Measurements from ENCODE around the gene INO80E.
"Not testable (repeated sequence)": the region's sequence is repeated elsewhere in the genome, so short reads cannot be mapped to it uniquely, and the experiment has no call there.

Gene INO80E

GRCh38 chr16:30032083-30032819, 36.2 kb downstream of the INO80E start:
- DNase-seq (ENCODE audit: low read depth), result peak; percentile 54

DNA sequence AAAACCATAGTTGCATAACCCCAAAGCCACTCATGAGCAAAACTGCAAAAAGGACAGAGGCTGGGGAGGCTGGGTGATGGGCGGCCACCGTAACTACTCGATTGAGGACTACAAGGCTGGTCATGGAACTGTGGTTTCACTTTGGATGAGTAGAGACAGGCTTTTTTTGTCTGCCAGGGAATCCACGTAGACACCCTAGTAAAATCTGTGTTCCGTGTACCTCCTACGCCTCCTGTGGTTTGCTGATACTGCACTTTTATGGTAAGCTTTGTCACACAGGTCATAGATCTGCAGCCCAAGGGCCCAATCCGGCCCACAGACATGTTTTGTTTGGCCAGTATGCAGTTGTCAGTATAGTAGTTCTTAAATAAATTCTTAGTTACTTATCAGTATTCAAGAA, 37.2 kb downstream of the INO80E start:
- no peak for DNase-seq (ENCODE audit: low read depth)

GRCh38 chr16:30040221-30040620, 44.2 kb downstream of the INO80E start:
- DNase-seq (ENCODE audit: low read depth), result no peak

DNA sequence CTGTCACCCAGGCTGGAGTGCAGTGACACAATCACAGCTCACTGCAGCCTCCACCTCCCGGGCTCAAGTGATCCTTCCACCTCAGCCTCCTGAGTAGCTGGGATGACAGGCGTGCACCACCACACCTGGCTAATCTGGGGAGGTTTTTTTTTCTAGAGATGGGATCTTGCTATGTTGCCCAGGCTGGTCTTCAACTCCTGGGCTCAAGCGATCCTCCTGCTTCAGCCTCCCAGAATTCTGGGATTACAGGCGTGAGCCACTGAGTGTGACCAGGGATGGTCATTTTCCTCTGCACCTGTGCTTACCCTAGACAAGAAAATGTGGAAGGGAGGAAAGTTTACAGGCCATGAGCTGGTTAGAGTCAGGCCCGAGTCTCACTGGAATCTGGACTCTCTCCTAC, 44.6 kb downstream of the INO80E start:
- DNase-seq (ENCODE audit: low read depth), result not testable (repeated sequence)

DNA sequence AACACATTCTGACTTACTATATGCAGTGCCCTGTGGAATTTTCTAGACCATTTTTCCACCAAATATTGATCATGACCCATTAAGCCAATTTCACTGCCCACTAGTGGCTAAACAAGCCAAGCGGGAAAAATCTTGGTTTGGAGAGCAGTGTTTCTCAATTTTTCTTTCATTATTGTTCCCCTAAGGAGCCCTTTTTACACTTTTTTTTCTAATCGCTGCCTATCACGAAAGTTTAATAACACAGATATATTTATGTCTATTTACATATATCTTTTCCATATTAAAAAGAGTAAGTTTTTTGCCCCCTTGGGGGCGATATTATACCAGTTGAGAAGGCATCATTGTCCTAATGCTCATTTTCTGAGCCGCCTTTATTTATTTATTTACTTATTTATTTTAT, 45.8 kb downstream of the INO80E start:
- DNase-seq (ENCODE audit: low read depth), result peak; percentile 43

DNA sequence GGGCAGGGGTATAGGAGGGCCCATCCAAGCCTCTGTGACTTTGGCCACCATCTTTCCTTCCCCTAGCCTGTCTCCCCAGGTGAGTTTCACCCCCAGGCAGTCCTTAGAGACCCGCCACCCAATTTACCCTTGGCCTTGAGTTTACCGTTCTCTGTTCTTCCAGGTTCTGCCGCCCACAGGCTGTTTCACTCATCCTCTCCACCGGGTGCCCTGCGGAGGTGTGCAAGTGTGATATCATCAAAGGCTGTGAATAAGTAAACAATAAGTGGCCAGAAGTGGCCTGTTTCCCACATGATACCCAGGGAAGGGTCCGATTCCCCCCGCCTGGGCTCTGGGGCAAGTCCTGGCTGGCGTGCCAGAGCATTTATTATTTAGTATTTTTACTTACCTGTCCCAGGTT, 50.1 kb downstream of the INO80E start:
- no peak for DNase-seq (ENCODE audit: low read depth)

- DNase-seq (ENCODE audit: low read depth), result no peak
Observed at GRCh38 chr16:30046588-30046987, 50.5 kb downstream of the INO80E start.

DNA sequence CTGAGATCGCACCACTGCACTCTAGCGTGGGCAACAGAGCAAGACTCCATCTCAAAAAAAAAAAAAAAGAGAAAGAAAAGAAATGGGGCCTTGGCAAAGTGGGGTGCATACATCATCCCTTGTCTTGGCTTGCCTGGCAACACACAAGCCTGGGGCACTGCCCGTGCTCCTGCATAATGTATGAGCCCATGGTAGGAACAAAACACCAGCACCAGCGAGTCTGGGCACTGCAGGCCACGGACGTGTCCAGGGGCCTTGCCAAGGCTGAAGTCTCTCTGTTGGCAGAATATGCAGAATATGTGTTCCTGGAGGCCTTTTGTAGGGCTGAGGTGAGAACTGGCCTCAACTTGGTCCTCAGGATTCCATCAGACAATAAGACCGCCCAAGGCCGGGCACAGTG, 53.8 kb downstream of the INO80E start:
- no peak for DNase-seq (ENCODE audit: low read depth)

- peak; percentile 68 for DNase-seq (ENCODE audit: low read depth)
Observed at GRCh38 chr16:30051518-30051917, 55.5 kb downstream of the INO80E start.

DNA sequence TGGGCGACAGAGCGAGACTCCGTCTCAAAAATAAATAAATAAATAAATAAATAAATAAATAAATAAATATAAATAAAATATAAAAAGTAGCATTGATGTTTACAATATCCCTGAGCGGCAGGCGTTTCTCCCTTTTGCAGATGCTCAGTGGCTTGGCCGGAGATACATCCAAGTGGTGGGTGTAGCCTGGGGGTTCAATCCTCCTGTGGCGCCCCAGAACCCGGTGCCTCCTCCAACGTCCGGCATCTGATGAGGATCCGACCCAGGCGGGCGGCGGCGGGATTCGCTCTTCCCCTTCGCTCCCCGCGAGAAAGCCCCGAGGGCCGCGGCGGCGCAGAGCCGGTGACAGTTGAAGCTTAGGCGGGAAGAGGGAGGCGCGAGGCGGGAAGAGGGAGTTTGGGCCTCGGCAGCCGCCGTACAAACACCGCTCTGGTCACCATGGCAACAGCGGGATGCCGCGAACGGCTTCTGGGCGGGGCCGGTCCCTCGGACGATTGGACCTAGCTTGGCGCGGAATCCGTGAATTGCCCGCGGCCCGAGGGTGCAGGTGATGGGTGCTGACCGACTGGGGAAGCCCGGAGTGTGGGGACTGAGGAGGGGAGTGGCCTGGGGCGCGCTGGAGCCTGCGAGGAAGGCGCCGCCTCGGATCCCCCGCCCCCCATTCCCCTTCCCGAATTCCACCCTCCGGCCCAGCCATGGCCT, 56.8 kb downstream of the INO80E start:
- peak; percentile 84 for DNase-seq (ENCODE audit: low read depth)

DNA sequence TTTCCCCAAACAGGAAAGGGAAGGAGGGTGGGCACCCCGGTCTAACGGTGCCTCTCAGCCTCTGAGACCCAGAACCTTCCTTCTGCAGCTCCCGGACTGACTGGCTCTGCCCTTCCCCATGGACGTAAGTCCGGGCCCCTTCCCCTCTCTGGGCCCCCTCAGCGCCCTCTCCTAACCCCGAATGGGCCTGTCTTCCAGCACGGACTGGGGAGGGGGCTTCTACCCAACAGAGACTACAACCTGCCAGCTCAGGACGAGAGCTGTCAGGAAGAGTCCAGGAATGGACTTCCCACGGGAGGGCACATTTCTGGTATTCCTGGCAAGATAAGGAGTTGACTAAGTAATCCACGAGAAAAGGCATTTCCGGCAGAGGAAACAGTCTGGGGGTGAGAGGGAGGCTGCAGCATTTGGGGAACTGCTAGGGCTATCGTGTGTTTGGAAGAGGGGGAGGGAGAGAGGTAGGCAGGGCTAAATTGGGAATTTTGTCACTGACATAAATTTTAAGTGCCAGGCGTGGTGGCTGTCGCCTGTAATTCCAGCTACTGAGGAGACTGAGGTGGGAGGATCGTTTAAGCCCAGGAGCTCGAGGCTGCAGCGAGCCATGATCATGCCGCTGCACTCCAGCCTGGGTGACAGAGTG, 57.5 kb downstream of the INO80E start:
- DNase-seq (ENCODE audit: low read depth), result peak; percentile 61

DNA sequence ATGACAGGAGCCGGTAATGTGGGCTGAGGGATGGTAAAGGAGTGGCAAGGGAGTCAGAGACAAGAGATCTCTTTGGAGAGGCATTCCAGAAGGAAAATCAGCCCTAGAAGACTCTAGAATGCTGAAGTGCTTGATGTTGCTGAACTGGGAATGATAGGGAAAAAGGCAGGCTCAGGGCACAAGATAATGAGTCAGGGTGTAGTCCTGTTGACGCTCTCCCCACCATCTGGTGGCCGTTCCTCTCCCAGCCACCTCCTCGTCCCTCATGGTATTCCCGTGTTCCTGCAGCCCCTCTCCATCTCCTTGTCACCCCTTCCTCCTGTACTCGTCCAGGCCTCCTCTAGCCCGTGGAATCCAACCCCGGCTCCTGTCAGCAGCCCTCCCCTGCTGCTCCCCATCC, 58.4 kb downstream of the INO80E start:
- DNase-seq (ENCODE audit: low read depth), result no peak

- DNase-seq (ENCODE audit: low read depth), result no peak
Observed at GRCh38 chr16:30054959-30055553, 59.0 kb downstream of the INO80E start.
